Spleen (tissue), 13 donors: Measurements from ENCODE around the gene TMEM100. TPM values are rescaled to one million over a fixed set of nuclear protein-coding genes. Genes with fewer than 3 reads are reported as not detected.
A peak's percentile ranks its signal among the peaks of the same experiment; 100 is the strongest.

Experiments
- DNase-seq: peaks from one replicate; pipeline ENCODE4 v3.0.0-alpha.2; 2020
- H3K27ac ChIP-seq, 8 donors: fragments of 200-600 bp; sonication (generic) in 7 of 8; 1 replicate in 4 of 8; 2 replicates in 4 of 8; pipeline versions ENCODE4 v1.5.0 to v1.8.0; 2016 to 2021; ENCODE audit warnings: inconsistent platforms in 4 of 8, mild to moderate bottlenecking in 4 of 8, moderate library complexity in 1 of 8
- H3K27me3 ChIP-seq, 7 donors: fragments of 200-600 bp; sonication (generic) in 6 of 7; replicated peaks in 1 of 7; 1 replicate in 4 of 7; 2 replicates in 3 of 7; pipeline versions ENCODE4 v1.5.0 to v1.8.0; 2016 to 2021; ENCODE audit warnings: inconsistent platforms in 3 of 7, mild to moderate bottlenecking in 1 of 7
- H3K36me3 ChIP-seq, 6 donors: fragments of 200-600 bp; sonication (generic) in 5 of 6; 1 replicate in 4 of 6; 2 replicates in 2 of 6; pipeline versions ENCODE4 v1.5.0 to v1.8.0; 2016 to 2021; ENCODE audit warnings: inconsistent platforms in 2 of 6
- H3K4me1 ChIP-seq, 6 donors: fragments of 200-600 bp; sonication (generic) in 5 of 6; 1 replicate in 3 of 6; 2 replicates in 3 of 6; pipeline versions ENCODE4 v1.5.0 to v1.8.0; 2016 to 2021; ENCODE audit warnings: inconsistent platforms in 3 of 6
- H3K4me3 ChIP-seq, 8 donors: fragments of 200-600 bp; sonication (generic) in 7 of 8; 1 replicate in 4 of 8; 2 replicates in 4 of 8; pipeline versions ENCODE4 v1.5.0 to v1.8.0; 2016 to 2021; ENCODE audit warnings: inconsistent platforms in 4 of 8, mild to moderate bottlenecking in 4 of 8, moderate library complexity in 2 of 8
- H3K9me3 ChIP-seq, 8 donors: fragments of 200-600 bp; sonication (generic) in 7 of 8; 1 replicate in 4 of 8; 2 replicates in 4 of 8; pipeline versions ENCODE4 v1.5.0 to v1.8.0; 2016 to 2021; ENCODE audit warnings: inconsistent platforms in 4 of 8
- POLR2A ChIP-seq, 3 donors: fragments of 450-650 bp; IDR thresholded peaks; one replicate each; pipeline ENCODE4 v1.5.1; 2017; ENCODE audit warnings: antibody characterized with exemption in 3 of 3, mild to moderate bottlenecking in 1 of 3
- POLR2AphosphoS5 ChIP-seq, 3 donors: sonication (generic); formaldehyde crosslinking; IDR thresholded peaks; one replicate each; pipeline ENCODE4 v1.5.1; 2017; ENCODE audit warnings: antibody characterized with exemption in 3 of 3
- WGBS, 5 donors: extraction: QIAGEN DNeasy Blood & Tissue Kit in 3 of 5; methylation state at CpG; one replicate each; pipeline versions ENCODE4 v1.1.5 to v1.1.7; 2013 to 2018; 5-methylcytosine and 5-hydroxymethylcytosine counted together
- intact Hi-C: fragments of 100-400 bp; cut with DNase I; formaldehyde crosslinking; loops from one replicate; pipeline ENCODE4 v1.15.0; 2023; ENCODE audit warnings: low total_unique reads
- long read RNA-seq, 2 donors: transcript quantifications; one replicate each; lab custom pipeline, GENCODE V29; 2026
- polyA plus RNA-seq, 3 donors: library from polyadenylated mRNA; stranded (reverse); fragments of 200-250 nt; gene quantifications; one replicate each; pipeline ENCODE4 v1.2.1, GENCODE V29; 2013
- total RNA-seq, 7 donors: library from RNA; depleted of rRNA in 3 of 7; stranded (reverse); fragments of >200 nt in 3 of 7; fragmentation: NEBNext Ultra II Directional in 4 of 7; extraction: Animal tissue kit (Norgen Biotek cat#: 25700) in 4 of 7; gene quantifications; one replicate each; pipeline versions ENCODE4 v1.1.0 to v1.2.1, GENCODE V29; 2016 to 2021
- TF ChIP-seq, protein P1 (sequence below), 11 experiments: fragments of 200-600 bp in 7 of 11; fragments of 450-650 bp in 4 of 11; sonication (generic) in 4 of 11; IDR thresholded peaks in 8 of 11; conservative IDR thresholded peaks in 3 of 11; 1 replicate in 7 of 11; 2 replicates in 4 of 11; pipeline versions ENCODE4 v1.4.0 to v1.8.0; 2016 to 2021; ENCODE audit warnings: antibody characterized with exemption in 11 of 11, inconsistent platforms in 4 of 11, mild to moderate bottlenecking in 1 of 11
- donor health status: healthy with polysubstance abuse.
- donor health status: DM: no; HTN: no; CAD: no; lungs with moderate emphysema.
- donor health status: DM: no; HTN: no; CAD: no.
- donor health status: Bipolar disorder and iron deficiency.
- donor health status: healthy.
- donor health status: DM: no; HTN: no; CAD: no.
- donor health status: DM: yes; HTN: yes; CAD: no.

Gene TMEM100
- total RNA-seq (10 to 100 TPM in 1 of 7 donors, 1 to 10 TPM in 6; 1.3 to 19.8 (median 4.3) TPM), polyA plus RNA-seq (1 to 10 TPM; 2.3 to 3.2 (median 2.5) TPM)
- long read RNA-seq, donor 1, transcript TMEM100-201 (2 exons, 1,747 nt) = major isoform, 7 of 14 reads
- long read RNA-seq, donor 1, partial matches to known transcripts = 0 of 14 reads
- long read RNA-seq, donor 1, other reads (novel, unspliced or antisense) = 7 of 14 reads
- long read RNA-seq, donor 2, transcript TMEM100-201 (2 exons, 1,747 nt) = major isoform, 9 of 9 reads
- long read RNA-seq, donor 2, partial matches to known transcripts = 0 of 9 reads
- long read RNA-seq, donor 2, other reads (novel, unspliced or antisense) = 0 of 9 reads

DNA sequence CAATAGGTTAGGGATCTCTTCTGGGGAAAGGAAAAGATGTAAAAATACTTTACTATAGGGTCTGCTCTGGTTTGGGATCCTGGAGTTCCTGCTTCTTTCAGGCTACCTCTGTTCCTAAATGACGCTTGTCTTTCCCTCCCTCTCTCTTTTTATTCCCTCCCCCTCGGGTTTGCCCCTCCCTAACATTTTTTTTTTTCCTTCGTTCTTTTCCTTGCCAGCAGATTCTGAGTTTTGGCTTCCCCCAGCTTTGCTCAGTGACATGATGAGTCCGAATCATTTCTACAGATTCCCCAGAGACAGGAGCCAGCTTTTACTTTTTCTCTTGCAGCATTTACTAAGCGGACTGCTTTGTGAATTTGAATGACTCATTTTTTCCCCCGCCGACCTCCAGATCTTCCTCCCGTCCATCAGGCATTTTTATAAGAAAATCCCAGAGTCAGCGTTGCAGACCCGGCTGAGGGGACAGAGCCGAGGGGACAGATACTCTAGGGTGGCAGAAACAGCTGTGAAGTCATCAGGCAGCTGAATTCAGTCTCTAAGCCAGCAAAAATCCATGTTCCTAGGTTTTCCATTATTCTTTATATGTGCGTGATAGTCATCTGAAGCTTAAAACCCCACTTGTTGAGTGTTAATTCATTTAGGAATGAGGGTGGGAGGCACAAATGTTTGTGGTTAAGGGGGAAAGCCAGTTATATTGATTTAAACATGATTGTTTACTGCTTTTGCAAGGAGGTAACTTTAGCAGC lies at the start of gene TMEM100:
Gene TMEM100, minus strand, starts transcription at position 123 of the 746 bp plus-strand sequence. CDS start 1,794 bp downstream, outside the sequence.
- DNase-seq = no peak
- H3K4me3 ChIP-seq = peak within 1 kb of the TSS in 5 of 8 donors; percentile 6 to 49 (median 9)
- H3K36me3 ChIP-seq = no peaks in the 10 kb centered on the region
- 21 to 33% (median 30%) methylated on average over 12 of the region's 12 CpGs for WGBS, 5 donors
- H3K4me1 ChIP-seq = peaks cover 0 to 8% (median 0%) of the 10 kb centered on the region in 6 donors
- peaks cover 0 to 37% (median 0%) of the 10 kb centered on the region in 7 donors for H3K27me3 ChIP-seq
- no peaks in the 10 kb centered on the region for H3K9me3 ChIP-seq
- no peak for TF ChIP-seq POLR2A (IDR thresholded peaks at IDR 0.05)
- no peak for TF ChIP-seq POLR2AphosphoS5 (IDR thresholded peaks at IDR 0.05)
- TF ChIP-seq, protein P1, sequence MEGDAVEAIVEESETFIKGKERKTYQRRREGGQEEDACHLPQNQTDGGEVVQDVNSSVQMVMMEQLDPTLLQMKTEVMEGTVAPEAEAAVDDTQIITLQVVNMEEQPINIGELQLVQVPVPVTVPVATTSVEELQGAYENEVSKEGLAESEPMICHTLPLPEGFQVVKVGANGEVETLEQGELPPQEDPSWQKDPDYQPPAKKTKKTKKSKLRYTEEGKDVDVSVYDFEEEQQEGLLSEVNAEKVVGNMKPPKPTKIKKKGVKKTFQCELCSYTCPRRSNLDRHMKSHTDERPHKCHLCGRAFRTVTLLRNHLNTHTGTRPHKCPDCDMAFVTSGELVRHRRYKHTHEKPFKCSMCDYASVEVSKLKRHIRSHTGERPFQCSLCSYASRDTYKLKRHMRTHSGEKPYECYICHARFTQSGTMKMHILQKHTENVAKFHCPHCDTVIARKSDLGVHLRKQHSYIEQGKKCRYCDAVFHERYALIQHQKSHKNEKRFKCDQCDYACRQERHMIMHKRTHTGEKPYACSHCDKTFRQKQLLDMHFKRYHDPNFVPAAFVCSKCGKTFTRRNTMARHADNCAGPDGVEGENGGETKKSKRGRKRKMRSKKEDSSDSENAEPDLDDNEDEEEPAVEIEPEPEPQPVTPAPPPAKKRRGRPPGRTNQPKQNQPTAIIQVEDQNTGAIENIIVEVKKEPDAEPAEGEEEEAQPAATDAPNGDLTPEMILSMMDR (IDR thresholded peaks at IDR 0.05 in 8 of 11, conservative IDR thresholded peaks at IDR 0.05 in 3 of 11) = no peak
- peak within 1 kb of the TSS in 7 of 8 donors; percentile 27 to 69 (median 50) for H3K27ac ChIP-seq
- intact Hi-C loops = no loop called here

DNA sequence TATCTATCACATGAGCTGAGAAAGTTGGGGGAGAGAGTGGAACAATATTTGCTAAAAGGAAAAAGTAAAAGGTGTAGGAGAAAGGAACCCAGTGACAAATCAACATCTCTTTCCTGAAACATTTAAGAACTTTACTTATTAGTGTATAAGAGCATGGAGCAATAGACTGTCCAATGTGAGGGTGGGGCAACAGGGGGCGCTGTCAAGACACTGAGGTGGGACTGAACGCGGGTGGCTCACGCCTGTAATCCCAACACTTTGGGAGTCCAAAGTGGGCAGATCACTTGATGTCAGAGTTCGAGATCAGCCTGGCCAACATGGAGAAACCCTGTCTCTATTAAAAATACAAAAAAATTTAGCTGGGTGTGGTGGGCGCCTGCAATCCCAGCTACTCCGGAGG lies 49.4 kb upstream of the TMEM100 start:
- no peak overlapping the region for H3K4me3 ChIP-seq
- H3K4me1 ChIP-seq = peaks cover 0 to 13% (median 0%) of the 10 kb centered on the region in 6 donors
- H3K9me3 ChIP-seq = no peaks in the 10 kb centered on the region
- H3K36me3 ChIP-seq = peaks cover 4 to 91% (median 53%) of the 10 kb centered on the region in 6 donors
- no peak overlapping the region for H3K27ac ChIP-seq
- no peaks in the 10 kb centered on the region for H3K27me3 ChIP-seq
- DNase-seq = no peak
- WGBS, 5 donors = 91 to 99% (median 94%) methylated on average over 7 of the region's 7 CpGs
- intact Hi-C loops = no loop called here
- TF ChIP-seq POLR2A (IDR thresholded peaks at IDR 0.05) (no peak), POLR2AphosphoS5 (IDR thresholded peaks at IDR 0.05) (no peak)
- TF ChIP-seq, protein P1 (IDR thresholded peaks at IDR 0.05 in 8 of 11, conservative IDR thresholded peaks at IDR 0.05 in 3 of 11) = no peak

DNA sequence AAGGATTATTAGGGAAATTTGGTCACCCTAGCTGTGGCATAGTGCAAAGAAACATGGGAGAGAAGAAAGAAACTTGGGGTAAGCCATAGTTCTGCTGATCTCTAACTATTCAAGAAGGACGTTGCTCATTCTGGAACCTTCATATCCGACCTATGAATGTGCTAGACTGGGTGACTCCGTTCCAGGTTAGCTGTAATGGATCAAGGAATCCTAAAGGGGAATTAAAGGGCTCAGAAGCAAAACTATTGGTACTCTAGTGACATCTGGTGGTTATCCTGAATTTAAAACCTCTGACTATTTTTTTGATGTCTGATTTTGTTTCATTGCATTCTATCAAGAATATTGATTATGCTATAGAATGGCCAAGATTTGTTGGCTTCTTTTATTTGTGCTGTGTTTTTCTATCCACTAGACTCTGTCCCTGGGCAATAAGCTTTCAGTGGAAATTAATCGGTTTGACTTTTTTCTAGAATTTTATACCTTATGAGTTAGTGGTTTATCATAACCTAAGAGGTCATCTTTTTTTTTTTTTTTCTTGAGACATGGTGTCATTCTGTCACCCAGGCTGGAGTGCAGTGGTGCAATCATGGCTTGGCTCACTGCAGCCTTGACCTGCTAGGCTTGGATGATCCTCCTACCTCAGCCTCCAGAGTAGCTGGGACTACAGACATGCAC lies 47.7 kb upstream of the TMEM100 start:
- WGBS, 5 donors = 47 to 63% (median 60%) methylated on average over 4 of the region's 4 CpGs
- Histone ChIP-seq H3K4me3 (no peak overlapping the region), H3K36me3 (peaks cover 4 to 73% (median 38%) of the 10 kb centered on the region in 6 donors), H3K4me1 (peaks cover 0 to 13% (median 0%) of the 10 kb centered on the region in 6 donors), H3K27me3 (no peaks in the 10 kb centered on the region), H3K9me3 (no peaks in the 10 kb centered on the region), H3K27ac (peak overlapping the region in 1 of 8 donors; percentile 21)
- TF ChIP-seq POLR2AphosphoS5 (IDR thresholded peaks at IDR 0.05) (no peak), POLR2A (IDR thresholded peaks at IDR 0.05) (no peak)
- TF ChIP-seq, protein P1 (IDR thresholded peaks at IDR 0.05 in 8 of 11, conservative IDR thresholded peaks at IDR 0.05 in 3 of 11) = peak in 10 of 11 experiments; percentile 5 to 62 (median 40)
- intact Hi-C loops = no loop called here
- DNase-seq = no peak
